NCI-H2107 treated with DMSO at 0.1 percent for 48 hours (cell line): ENCODE results near the gene ERI3.

Source experiments
- DNase-seq: peaks from one replicate; lab custom pipeline; 2025; ENCODE audit not compliant: unreplicated experiment; lab: John Stamatoyannopoulos, UW

ERI3 gene

DNA sequence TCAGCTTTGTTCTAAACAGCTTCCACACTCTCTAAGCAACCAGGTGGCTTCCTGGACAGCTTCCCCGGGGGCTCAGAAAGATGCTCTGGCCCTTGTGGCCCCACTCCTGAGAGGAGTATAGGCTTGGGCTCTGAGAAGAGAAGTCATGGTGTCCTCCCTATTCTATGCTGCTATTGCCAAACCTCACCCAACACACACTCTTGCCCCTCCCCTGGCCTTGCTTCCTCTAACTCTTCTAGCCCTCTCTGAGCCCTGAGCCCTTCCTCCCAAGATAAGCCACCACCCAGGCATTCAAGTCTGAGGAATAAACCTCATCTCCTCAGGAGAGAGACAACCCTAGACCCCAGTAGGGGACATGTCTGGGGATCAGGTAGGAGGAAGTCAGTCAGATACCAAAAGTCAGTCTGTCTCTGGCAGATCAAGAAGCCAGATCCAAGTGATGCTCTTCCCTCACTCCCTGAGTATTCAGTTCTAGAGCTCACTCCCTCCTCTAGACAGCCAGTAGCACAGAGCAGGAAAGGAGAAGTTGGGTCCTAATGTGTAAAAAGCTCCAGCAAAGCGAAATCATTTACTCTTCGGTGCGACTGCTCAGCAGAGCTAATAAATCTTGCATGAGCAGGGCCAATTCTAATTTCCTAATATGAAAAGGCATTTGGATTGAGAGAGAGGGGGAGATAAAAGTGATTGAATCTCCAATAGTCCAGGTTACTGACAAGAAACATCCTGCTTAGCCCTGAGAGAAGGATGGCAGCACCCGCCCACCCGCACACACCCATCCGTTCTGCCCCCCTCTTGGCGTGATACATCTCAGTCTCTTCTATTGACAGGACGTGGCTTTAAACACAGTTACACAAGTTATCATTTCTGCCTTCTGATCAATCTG is 91.2 kb downstream of the ERI3 start:
- DNase-seq, result no peak

DNA sequence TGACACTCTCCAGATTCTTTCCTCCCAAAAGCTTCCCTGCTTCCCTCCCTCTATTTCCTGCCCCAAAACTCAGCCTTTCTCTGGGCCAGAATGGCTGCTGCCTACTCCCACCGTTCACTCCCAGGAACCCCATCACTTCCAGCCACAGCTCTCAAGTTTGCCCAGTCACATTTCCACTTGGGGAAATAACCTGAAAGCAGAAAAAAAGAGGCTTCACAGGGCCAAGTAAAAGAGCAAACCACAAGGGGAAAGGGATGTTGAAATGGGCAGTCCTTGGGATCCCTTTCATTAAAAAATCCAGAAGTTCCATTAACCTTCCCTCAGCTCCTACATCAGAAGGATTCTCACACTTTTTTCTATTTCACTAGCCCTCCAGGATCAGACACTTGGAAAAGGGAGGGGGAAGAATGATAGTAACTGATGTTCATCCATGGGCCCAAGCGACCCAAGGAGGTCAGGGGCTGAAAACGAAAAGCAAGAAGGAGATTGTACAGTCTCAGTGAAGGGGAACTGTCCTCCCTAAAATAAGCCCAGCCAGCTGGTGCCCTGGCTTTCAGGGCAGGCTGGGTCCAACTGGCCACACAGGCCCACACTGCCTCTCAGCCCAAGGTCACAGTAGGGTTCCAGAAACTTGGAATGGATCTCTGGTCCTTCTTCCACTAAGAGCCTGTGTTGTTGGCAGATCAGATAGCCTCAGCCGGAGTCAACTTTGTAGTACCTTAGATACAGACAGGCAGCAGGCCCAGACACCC is 92.1 kb downstream of the ERI3 start:
- DNase-seq, result no peak

DNA sequence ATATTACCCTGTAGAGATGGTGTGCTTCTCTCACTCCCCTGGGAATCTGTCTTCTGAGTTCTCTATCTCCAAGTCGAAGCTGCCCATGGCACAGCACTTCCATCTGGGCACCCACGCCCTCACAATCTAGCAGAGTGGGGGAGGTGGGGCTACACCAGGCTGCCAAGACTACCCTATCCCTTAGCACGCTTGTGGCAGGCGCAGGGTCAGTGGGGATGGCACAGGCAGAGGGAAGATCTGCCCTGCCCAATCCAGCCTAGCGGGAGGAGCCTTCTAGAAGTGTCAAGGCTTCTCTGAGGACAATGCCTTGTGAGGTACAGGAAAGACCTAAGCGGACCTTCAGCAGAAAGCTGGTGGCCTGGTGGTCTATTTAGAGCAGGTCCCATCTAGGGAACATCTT is 92.6 kb downstream of the ERI3 start:
- no peak for DNase-seq

DNA sequence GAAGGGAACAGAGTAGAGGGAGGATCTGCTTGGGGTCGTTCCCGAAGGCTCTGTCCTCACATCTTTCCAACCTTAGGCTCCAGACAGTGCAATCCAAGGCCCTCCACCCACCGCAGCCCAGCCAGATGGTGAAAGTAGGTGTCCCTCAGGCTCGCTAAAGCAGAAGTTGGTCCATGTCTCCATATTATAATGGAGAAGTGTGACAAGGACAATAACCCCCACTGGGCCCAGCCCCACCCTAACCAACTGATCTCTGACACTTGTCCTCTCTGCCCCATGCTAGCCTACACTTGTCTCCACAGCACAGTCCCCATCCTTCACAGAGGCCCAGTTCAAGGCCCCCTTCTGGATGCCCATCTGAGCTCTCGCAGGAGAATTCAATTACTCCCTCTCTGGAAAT is 93.1 kb downstream of the ERI3 start:
- no peak for DNase-seq

DNA sequence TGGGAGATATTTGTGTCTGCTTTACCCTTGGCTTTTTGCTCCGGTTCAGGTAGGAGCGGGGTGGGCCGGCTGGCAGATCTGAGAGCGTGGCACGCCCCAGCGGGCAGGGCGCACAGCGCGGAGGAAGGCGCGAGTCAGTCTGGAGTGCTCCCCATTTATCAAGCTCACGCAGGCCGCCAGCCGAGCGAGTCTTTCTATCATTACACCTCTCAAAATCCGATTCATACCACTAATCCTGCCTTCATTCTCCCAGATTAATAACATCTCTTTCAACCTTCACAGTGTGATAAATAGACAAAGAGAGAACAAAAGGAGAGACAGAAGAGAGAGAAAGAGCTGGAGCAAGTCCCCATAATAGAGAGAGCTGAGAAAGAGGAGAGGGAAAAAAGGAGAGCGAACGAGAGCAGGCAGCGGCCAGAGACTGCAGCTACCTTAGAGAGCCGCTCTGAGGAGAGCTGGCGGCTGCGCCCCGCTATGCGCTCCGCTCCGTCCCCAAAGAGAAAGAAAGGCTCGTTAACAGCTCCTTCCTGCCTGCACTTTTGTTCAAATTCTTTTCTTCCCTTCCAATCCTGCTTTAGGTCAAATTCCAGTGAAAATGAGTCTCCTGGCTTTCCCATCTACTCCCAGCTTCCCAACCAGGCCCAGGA is 93.8 kb downstream of the ERI3 start:
- DNase-seq, result no peak

DNA sequence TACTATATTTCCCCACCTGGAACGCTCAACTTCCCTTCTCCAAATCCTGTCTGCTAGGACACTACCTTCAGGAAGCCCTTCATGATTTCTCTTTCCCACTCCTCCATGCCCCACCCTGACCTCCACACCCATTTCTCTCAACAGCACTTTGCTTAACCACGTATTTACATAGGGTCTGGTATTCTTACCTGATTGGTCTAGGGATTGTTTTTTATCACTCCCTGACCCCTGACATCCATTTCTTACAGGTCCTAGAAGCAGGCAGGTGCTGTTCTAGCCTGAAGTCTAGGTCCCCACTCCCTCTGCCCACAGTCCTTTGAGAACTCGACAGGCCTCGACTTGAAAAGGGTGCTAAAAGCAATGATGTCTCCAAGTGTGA is 94.3 kb downstream of the ERI3 start:
- DNase-seq, result no peak

DNA sequence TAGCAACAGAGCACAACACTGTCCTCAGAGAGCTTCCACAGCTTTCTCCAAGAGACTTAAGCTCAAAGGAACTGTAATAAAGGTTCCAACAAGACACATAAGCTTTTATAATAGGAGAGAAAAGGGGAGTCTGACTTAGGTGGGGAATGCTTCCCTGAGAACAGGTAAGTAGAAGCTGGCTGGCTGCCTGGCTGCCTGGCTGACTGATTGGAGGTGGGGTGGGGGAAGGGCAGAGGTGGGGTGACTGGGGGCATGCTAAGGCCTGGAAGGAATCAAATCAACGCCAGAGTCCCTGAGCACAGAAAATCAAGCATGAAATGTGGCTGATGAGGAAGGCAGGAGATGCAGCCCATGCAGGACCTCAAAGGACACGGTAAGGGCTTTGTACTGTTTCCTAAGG is 96.0 kb downstream of the ERI3 start:
- DNase-seq, result no peak

DNA sequence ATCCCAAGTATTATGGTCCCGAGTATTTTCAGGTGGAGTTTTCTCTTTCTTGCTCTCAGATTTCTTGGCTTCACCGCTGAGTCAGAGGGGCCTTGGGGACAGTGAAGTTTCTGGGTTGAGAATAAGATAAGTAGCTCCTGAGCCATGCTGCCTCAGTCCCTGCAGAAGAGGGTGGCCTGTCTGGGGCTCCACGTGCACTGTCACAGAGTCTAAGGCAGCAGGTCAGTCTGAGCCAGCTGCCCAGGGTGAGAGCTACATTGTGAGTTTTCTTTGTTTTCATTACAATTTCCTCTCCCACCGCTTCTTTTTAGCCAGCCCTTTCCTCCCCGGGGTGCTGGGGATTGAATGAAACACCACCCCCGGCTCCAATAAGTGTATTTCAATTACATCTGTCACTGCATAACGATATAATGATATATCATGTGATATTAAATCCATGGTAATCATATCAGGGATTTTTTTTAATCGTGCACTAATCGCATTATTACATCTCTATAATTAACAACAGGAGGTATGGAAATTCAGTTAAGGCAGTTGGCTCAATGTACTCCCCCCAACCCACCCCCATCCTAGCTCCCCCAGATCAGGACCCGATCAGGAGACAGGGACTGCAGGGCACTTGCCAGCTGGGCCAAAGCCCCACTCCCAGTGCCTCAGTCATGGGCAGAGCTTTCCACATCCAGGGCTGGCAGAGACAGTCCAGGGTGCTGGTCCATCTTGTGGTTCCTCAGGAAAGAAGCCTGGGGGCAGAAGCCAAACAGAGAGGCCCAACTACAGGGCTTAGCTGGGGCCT is 98.1 kb downstream of the ERI3 start:
- DNase-seq, result no peak

DNA sequence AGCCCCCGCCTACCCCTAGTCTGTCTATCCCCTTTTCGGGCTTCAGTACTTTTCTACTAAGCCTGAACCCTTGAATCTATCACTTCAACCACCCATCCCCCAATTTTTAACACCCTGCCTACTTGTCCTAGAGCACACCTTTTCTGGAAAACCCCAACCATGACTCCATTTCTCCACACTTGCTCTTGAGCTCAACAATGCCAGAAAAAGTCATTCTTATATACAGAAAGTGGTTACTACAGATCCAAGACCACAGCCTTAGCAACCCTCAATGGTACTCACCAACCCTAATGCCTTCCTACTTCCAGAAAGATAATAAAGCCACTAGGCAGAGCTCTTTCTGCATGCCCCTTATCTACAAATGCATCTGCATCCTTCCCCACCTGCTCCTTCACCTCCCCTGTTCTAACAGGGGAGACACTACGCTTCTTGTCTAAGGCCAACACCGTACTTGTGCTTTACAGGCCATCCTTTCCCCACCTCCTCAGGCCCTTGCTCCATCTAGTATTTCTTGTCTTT is 100.6 kb downstream of the ERI3 start:
- DNase-seq, result no peak

DNA sequence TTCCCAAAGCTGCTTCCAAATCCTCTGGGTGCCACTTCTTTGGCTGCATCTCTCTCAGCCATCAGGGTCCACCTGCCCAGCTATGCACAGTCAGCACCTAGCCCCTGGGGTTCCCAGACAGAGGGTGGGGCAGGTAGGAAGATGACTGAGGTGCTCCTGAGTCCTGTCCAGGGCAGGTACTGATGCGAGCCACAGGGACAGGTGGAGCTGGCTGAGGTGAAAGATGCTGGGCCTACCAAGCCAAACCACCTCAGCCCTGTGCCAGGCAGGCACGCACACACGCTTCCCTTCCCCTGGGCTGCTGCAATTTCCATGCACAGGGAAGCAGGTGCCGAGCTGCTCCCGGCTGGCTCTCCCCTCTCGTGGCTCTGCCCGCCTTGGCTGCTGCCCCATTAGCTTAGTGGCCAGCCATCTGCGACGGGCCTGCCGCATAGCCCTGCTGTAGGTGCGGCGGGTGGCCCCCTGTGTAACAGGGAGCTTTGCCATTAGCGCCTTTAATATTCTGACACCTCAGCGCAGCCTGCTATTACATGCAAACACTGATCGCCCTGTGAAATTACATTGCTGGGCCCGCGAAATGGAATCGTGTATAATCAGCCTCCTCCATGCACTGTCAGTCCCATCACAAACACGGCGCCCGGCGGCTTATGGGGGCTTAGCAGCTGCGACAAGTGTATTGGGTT is 102.9 kb downstream of the ERI3 start:
- DNase-seq, result no peak

DNA sequence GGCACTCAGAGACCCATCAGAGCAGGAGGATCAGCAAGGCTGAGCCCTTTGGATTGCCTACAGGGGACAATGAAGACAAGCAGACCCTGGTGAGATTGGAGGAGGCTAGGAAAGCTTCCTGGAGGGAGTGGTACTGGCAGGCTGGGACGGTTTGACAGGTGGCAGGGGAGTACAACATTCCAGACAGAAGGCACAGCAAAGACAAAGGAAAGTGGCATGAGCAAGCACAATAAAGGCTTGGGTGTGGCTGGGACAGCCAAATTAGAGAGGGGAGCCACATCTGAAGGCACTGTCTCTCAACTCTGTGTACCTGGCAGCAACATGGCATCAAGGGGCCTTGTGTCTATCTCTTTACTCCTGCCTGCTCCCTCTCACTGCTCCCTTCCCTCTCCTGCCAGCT is 103.6 kb downstream of the ERI3 start:
- no peak for DNase-seq

- no peak for DNase-seq
Observed at GRCh38 chr1:44250068-44250781, 104.8 kb downstream of the ERI3 start.

- DNase-seq, result no peak
Observed at GRCh38 chr1:44249543-44249942, 105.5 kb downstream of the ERI3 start.

- DNase-seq, result no peak
Observed at GRCh38 chr1:44246806-44247205, 108.3 kb downstream of the ERI3 start.

DNA sequence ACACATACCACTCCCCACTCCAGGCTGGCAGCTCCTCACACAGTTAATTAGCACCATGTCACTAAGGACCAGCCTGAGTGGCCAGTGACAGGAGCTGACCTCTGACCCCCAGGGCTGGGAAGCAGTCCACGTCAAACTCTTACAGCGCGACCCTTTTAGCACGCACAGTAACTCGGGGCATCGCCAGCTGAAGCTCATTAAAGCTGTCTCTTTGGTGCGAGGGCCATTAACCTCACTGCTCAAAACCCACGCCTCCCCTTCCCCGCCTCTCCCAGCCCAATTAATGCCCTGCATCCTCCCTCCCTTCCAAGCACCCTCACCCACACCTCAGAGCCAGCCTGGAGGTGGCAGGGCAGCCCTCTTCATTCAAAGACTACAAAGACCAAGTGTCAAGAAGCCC is 110.1 kb downstream of the ERI3 start:
- DNase-seq, result no peak

- DNase-seq, result no peak
Observed at GRCh38 chr1:44243782-44244495, 111.1 kb downstream of the ERI3 start.

DNA sequence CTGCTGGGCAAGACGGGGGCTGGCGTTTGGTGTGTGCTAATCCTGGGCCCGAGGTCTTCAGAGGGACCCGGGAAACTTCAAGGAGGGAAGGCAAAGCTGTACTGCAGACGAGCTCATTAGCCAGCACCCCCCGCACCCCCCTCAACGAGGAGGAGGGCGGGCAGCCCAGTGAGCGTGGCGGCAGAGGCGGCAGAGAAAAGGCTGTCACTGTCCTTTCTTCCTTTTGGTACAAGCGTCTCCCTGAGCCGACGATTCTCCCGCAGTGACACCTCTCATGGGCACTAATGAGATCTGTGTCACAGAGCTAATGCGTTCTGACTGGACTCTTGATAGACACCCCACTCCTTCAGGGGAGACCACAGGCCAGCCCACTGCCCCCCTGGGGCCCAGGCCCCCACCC is 112.3 kb downstream of the ERI3 start:
- no peak for DNase-seq

GRCh38 chr1:44240802-44241671 is 114.0 kb downstream of the ERI3 start:
- no peak for DNase-seq
